Measurements from ENCODE around the gene TMEM94. TPM values are rescaled to one million over a fixed set of nuclear protein-coding genes. Genes with fewer than 3 reads are reported as not detected.

TMEM94 gene
- total RNA-seq, 1 experiment from 2014 or later: 129 TPM

GRCh38 chr17:75498039-75498725 is 41.7 kb downstream of the TMEM94 start:
- ATAC-seq (no peak), DNase-seq (ENCODE audit: low read depth, low spot score) (no peak)
- H3K4me3 ChIP-seq (ENCODE audit: low read depth in 2 of 2, low read length in 2 of 2): no peak overlapping the region
- no peak for TF ChIP-seq TCF7L2 (IDR thresholded peaks at IDR 0.05; ENCODE audit: low read depth, low read length)
- TF ChIP-seq REST (IDR thresholded peaks at IDR 0.05; ENCODE audit: insufficient read depth in 1 of 2, low read depth in 2 of 2, low read length in 1 of 2): no peak
- TF ChIP-seq SIN3A (IDR thresholded peaks at IDR 0.05; ENCODE audit: borderline replicate concordance, insufficient read depth, low read depth, low read length): no peak
- no peak for TF ChIP-seq CTCF (IDR thresholded peaks at IDR 0.05)
- TF ChIP-seq POLR2AphosphoS5 (IDR thresholded peaks at IDR 0.05; ENCODE audit: low read depth, low read length): no peak; the same call in 1 of the 2 replicates
- peaks cover 9% of the 10 kb centered on the region; the same call in 1 of the 2 replicates for H3K4me1 ChIP-seq (ENCODE audit: control insufficient read depth, insufficient read depth, low read length)
- BruUV-seq (replicated peaks): no TSS peak
- no peak overlapping the region for H3K27ac ChIP-seq (ENCODE audit: low read length)
- ChIA-PET CTCF (interaction anchor here (0.7 kb wide), 1 partner anchor 14 kb away, joined by 3 read pairs; no protein-coding TSS in a partner anchor), POLR2A (interaction anchor here (0.5 to 0.7 kb wide), 2 partner anchors 10 to 417 kb away, joined by 3 read pairs; no protein-coding TSS in a partner anchor)
- H3K36me3 ChIP-seq (ENCODE audit: control insufficient read depth, insufficient read depth, low read length): no peaks in the 10 kb centered on the region
- H3K9me3 ChIP-seq (ENCODE audit: control insufficient read depth, insufficient read depth, low read depth, low read length): no peaks in the 10 kb centered on the region
- H3K27me3 ChIP-seq (ENCODE audit: control insufficient read depth, insufficient read depth, low read length): no peaks in the 10 kb centered on the region
- intact Hi-C loops (cut with micrococcal nuclease; ENCODE audit: unreplicated experiment): no loop called here
- in situ Hi-C loops (cut with HindIII; ENCODE audit: low pct_unique_long_range_greater_than_20kb, low sequenced_read_pairs): no loop called here

- peak; percentile 18; the same call in 1 of the 2 replicates for ATAC-seq
- Histone ChIP-seq H3K4me1 (ENCODE audit: control insufficient read depth, insufficient read depth, low read length) (peaks cover 9% of the 10 kb centered on the region; the same call in 1 of the 2 replicates), H3K27ac (ENCODE audit: low read length) (no peak overlapping the region), H3K27me3 (ENCODE audit: control insufficient read depth, insufficient read depth, low read length) (no peaks in the 10 kb centered on the region), H3K36me3 (ENCODE audit: control insufficient read depth, insufficient read depth, low read length) (no peaks in the 10 kb centered on the region), H3K4me3 (ENCODE audit: low read depth in 2 of 2, low read length in 2 of 2) (no peak overlapping the region), H3K9me3 (ENCODE audit: control insufficient read depth, insufficient read depth, low read depth, low read length) (no peaks in the 10 kb centered on the region)
- TF ChIP-seq REST (IDR thresholded peaks at IDR 0.05; ENCODE audit: insufficient read depth in 1 of 2, low read depth in 2 of 2, low read length in 1 of 2) (no peak), TCF7L2 (IDR thresholded peaks at IDR 0.05; ENCODE audit: low read depth, low read length) (no peak), SIN3A (IDR thresholded peaks at IDR 0.05; ENCODE audit: borderline replicate concordance, insufficient read depth, low read depth, low read length) (no peak), POLR2AphosphoS5 (IDR thresholded peaks at IDR 0.05; ENCODE audit: low read depth, low read length) (no peak; the same call in 1 of the 2 replicates), CTCF (IDR thresholded peaks at IDR 0.05) (no peak)
- ChIA-PET POLR2A (interaction anchor here (0.7 kb wide), 1 partner anchor 10 kb away, joined by 3 read pairs; no protein-coding TSS in a partner anchor), CTCF (no interaction called here)
- in situ Hi-C loops (cut with HindIII; ENCODE audit: low pct_unique_long_range_greater_than_20kb, low sequenced_read_pairs) (no loop called here), intact Hi-C loops (cut with micrococcal nuclease; ENCODE audit: unreplicated experiment) (no loop called here)
- no TSS peak for BruUV-seq (replicated peaks)
- DNase-seq (ENCODE audit: low read depth, low spot score): no peak
Observed at GRCh38 chr17:75498726-75499213, 42.3 kb downstream of the TMEM94 start.
